Activated T-helper 2 cell treated with anti-CD3 and anti-CD28 coated beads, Interferon-gamma antibody, Interleukin-2, Interleukin-4, amounts not matched to agents 10 μg/mL and 5 μg/mL and 100 μg/mL, durations not matched to agents 14 hours and 24 hours and 36 hours (primary cell): ENCODE measurements around the gene TTC33. TPM values are rescaled to one million over a fixed set of nuclear protein-coding genes. Genes with fewer than 3 reads are reported as not detected.
A peak's percentile ranks its signal among the peaks of the same experiment; 100 is the strongest.

ENCODE experiments used
- DNase-seq: peaks from one replicate; pipeline ENCODE4 v3.0.0; 2021; ENCODE audit warnings: low spot score
- H3K27ac Mint-ChIP-seq: one replicate; pipeline ENCODE4 v1.8.0; 2021; ENCODE audit warnings: mixed read lengths
- H3K27me3 Mint-ChIP-seq: one replicate; pipeline ENCODE4 v1.8.0; 2021; ENCODE audit warnings: low read depth, mixed read lengths
- H3K36me3 Mint-ChIP-seq: one replicate; pipeline ENCODE4 v1.8.0; 2021; ENCODE audit warnings: low read depth, mixed read lengths
- H3K4me1 Mint-ChIP-seq: one replicate; pipeline ENCODE4 v1.8.0; 2021; ENCODE audit warnings: low read depth, mixed read lengths
- H3K4me3 Mint-ChIP-seq: one replicate; pipeline ENCODE4 v1.8.0; 2021; ENCODE audit warnings: low read depth, mild to moderate bottlenecking, moderate library complexity, mixed read lengths
- H3K9me3 Mint-ChIP-seq: one replicate; pipeline ENCODE4 v1.8.0; 2021; ENCODE audit warnings: mixed read lengths
- intact Hi-C: fragments of 100-400 bp; cut with micrococcal nuclease; formaldehyde crosslinking; loops from one replicate; pipeline ENCODE4 v1.15.1; 2023
- total RNA-seq: library from RNA; stranded (reverse); gene quantifications from 2 replicates; pipeline ENCODE4 v1.2.3, GENCODE V29; 2022

The TTC33 gene
- total RNA-seq, 1 donor from 2014 or later: 29.3 TPM

GRCh38 chr5:40775846-40776657 is 20.3 kb upstream of the TTC33 start:
- Mint-ChIP-seq H3K27ac (peak overlapping the region; percentile 51), H3K9me3 (no peaks in the 10 kb centered on the region), H3K36me3 (peaks cover 43% of the 10 kb centered on the region), H3K4me3 (no peak overlapping the region), H3K27me3 (no peaks in the 10 kb centered on the region), H3K4me1 (peaks cover 17% of the 10 kb centered on the region)
- DNase-seq: no peak
- intact Hi-C loops: loop anchor here (2.0 kb wide), 1 partner anchor 21 kb away; no protein-coding TSS in a partner anchor

- Mint-ChIP-seq H3K9me3 (no peaks in the 10 kb centered on the region), H3K36me3 (peaks cover 46% of the 10 kb centered on the region), H3K4me3 (no peak overlapping the region), H3K4me1 (peaks cover 14% of the 10 kb centered on the region), H3K27me3 (no peaks in the 10 kb centered on the region), H3K27ac (peak overlapping the region; percentile 51)
- DNase-seq: no peak
- intact Hi-C loops: no loop called here
Observed at GRCh38 chr5:40775085-40775845, 19.5 kb upstream of the TTC33 start.

GRCh38 chr5:40774623-40775022 is 18.9 kb upstream of the TTC33 start:
- Mint-ChIP-seq H3K4me1 (peaks cover 14% of the 10 kb centered on the region), H3K36me3 (peaks cover 46% of the 10 kb centered on the region), H3K9me3 (no peaks in the 10 kb centered on the region), H3K4me3 (no peak overlapping the region), H3K27ac (no peak overlapping the region), H3K27me3 (no peaks in the 10 kb centered on the region)
- intact Hi-C loops: no loop called here
- DNase-seq: no peak

DNA sequence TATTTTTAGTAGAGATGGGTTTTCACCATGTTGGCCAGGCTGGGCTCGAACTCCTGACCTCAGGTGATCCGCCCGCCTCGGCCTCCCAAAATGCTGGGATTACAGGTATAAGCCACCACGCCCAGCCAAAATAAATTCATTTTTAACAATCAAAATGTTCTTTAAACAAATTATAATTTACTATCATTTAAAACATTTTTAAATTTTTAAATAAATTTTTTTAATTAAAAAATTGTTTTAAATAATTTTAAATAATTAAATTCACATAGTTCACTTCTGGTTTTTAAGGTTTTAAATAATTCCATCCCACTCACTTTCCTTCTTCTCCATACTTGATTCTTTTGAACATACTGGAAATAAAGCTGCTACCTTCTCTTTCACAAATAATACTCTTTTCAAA is 15.0 kb upstream of the TTC33 start:
- Mint-ChIP-seq H3K4me3 (no peak overlapping the region), H3K27ac (no peak overlapping the region), H3K4me1 (peaks cover 9% of the 10 kb centered on the region), H3K27me3 (no peaks in the 10 kb centered on the region), H3K9me3 (no peaks in the 10 kb centered on the region), H3K36me3 (peaks cover 54% of the 10 kb centered on the region)
- intact Hi-C loops: no loop called here
- no peak for DNase-seq

GRCh38 chr5:40762705-40763104 is 6.9 kb upstream of the TTC33 start:
- H3K4me3 Mint-ChIP-seq: no peak overlapping the region
- intact Hi-C loops: no loop called here

DNA sequence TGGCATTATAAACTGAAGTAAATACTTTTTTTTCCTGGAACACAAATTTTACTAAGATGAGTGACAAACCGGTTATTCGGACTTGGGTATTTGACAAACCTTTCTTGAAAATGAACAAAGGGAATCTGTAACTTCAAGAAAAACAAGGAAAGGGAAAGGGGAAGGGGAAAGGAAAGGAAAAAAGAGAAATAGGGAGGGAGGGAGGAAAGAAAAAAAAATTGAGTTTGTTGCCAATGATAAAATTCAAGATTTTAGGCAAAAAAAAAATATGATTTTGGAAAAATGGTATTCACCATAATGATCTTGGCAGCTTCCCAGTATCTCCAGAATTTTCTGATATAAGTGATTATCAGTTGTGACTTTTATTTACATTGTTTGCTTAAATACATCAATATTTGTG is 1.6 kb upstream of the TTC33 start:
- peaks cover 35% of the 10 kb centered on the region for H3K36me3 Mint-ChIP-seq
- intact Hi-C loops: loop anchor here (5.0 to 10.0 kb wide), 3 partner anchors 1045 to 1683 kb away; partner anchors contain the start of gene RICTOR
- no peak overlapping the region for H3K27ac Mint-ChIP-seq
- H3K4me1 Mint-ChIP-seq: no peaks in the 10 kb centered on the region
- no peaks in the 10 kb centered on the region for H3K27me3 Mint-ChIP-seq
- no peak overlapping the region for H3K4me3 Mint-ChIP-seq
- DNase-seq: no peak
- H3K9me3 Mint-ChIP-seq: no peaks in the 10 kb centered on the region

More at GRCh38 chr5:40762705-40763104, 6.9 kb upstream of the TTC33 start:
- no peak overlapping the region for H3K27ac Mint-ChIP-seq
- H3K9me3 Mint-ChIP-seq: no peaks in the 10 kb centered on the region
- peaks cover 60% of the 10 kb centered on the region for H3K36me3 Mint-ChIP-seq
- H3K27me3 Mint-ChIP-seq: no peaks in the 10 kb centered on the region
- DNase-seq: no peak
- peaks cover 4% of the 10 kb centered on the region for H3K4me1 Mint-ChIP-seq

GRCh38 chr5:40755093-40755406 is 711 bp downstream of the TTC33 start:
- H3K4me3 Mint-ChIP-seq: no peak overlapping the region
- H3K27ac Mint-ChIP-seq: no peak overlapping the region
- no peaks in the 10 kb centered on the region for H3K27me3 Mint-ChIP-seq
- no peaks in the 10 kb centered on the region for H3K9me3 Mint-ChIP-seq
- peaks cover 37% of the 10 kb centered on the region for H3K36me3 Mint-ChIP-seq
- H3K4me1 Mint-ChIP-seq: peaks cover 8% of the 10 kb centered on the region
- DNase-seq: peak; percentile 52
- intact Hi-C loops: loop anchor here (1.0 to 10.0 kb wide), 6 partner anchors 43 to 1680 kb away; partner anchors contain the start of genes PRKAA1 and RICTOR

- no peaks in the 10 kb centered on the region for H3K9me3 Mint-ChIP-seq
- H3K4me3 Mint-ChIP-seq: no peak overlapping the region
- no peaks in the 10 kb centered on the region for H3K27me3 Mint-ChIP-seq
- no peak for DNase-seq
- intact Hi-C loops: loop anchor here (1.0 to 10.0 kb wide), 11 partner anchors 19 to 1680 kb away; partner anchors contain the start of genes PRKAA1 and RICTOR
- peaks cover 37% of the 10 kb centered on the region for H3K36me3 Mint-ChIP-seq
- H3K4me1 Mint-ChIP-seq: peaks cover 8% of the 10 kb centered on the region
- no peak overlapping the region for H3K27ac Mint-ChIP-seq
Observed at GRCh38 chr5:40754381-40755092, 1.2 kb downstream of the TTC33 start.

- intact Hi-C loops: no loop called here
- DNase-seq: no peak
- Mint-ChIP-seq H3K27ac (no peak overlapping the region), H3K4me3 (no peak overlapping the region), H3K4me1 (peaks cover 25% of the 10 kb centered on the region), H3K36me3 (peaks cover 53% of the 10 kb centered on the region), H3K9me3 (no peaks in the 10 kb centered on the region), H3K27me3 (no peaks in the 10 kb centered on the region)
Observed at GRCh38 chr5:40746703-40747102, 9.1 kb downstream of the TTC33 start.

- Mint-ChIP-seq H3K27me3 (no peaks in the 10 kb centered on the region), H3K36me3 (peaks cover 62% of the 10 kb centered on the region), H3K27ac (no peak overlapping the region), H3K4me1 (peaks cover 13% of the 10 kb centered on the region), H3K4me3 (no peak overlapping the region), H3K9me3 (peaks cover 17% of the 10 kb centered on the region)
- no peak for DNase-seq
- intact Hi-C loops: no loop called here
Observed at GRCh38 chr5:40743771-40744170, 12.0 kb downstream of the TTC33 start.

DNA sequence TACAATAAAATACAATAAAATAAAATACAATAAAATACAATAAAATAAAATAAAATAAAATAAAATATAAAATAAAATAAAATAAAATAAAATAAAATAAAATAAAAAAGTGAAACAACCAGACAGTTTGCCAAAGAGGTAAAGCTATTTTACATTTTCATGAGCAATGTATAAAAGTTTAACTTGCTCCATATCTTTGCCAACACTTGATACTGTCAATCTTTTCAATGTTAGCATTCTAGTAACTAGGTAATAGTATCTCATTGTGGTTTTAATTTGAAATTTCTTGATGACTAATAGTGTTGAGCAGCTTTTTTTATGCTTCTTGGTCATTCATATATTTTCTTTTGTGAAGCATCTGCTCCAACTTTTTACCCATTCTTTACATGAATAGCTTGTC is 17.3 kb downstream of the TTC33 start:
- Mint-ChIP-seq H3K4me1 (peaks cover 29% of the 10 kb centered on the region), H3K9me3 (peaks cover 17% of the 10 kb centered on the region), H3K36me3 (peaks cover 62% of the 10 kb centered on the region), H3K27me3 (no peaks in the 10 kb centered on the region), H3K27ac (no peak overlapping the region), H3K4me3 (no peak overlapping the region)
- intact Hi-C loops: loop anchor here (5.0 to 10.0 kb wide), 2 partner anchors 251 to 464 kb away; no protein-coding TSS in a partner anchor
- no peak for DNase-seq

DNA sequence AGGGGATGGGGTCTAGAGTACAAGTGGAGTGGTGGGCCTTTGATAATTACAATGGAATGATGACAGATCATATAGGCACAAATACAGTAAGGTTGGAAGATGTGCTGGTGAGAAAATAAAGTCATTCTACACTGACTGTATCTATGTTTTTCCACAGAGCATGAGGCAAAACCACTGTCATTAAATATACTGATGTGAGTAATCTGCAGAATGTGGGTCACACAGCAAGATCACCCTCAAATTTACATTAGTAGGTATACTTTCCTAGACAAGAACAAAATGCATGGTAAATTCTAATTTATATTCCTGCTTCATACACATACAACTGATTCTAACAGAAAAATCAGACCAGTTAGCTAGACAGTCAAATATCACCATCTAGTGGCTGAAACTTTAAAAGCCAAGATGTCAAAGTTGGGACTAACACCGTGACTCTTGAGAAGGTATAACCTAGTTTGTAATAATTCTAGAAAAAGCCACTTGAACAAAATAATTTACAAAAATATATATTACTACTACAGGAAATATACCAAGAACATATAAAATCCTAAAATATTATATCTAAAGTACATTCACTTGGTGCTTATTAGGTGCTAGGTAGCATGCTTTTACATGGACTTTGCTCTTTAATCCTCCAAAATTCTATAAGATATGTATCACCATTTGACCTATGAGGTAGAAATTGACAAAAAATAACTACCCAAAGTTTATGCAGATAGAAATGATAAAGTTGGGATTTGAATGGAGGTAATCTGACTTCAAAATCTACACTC is 19.5 kb downstream of the TTC33 start:
- H3K27ac Mint-ChIP-seq: peak overlapping the region; percentile 17
- no peak for DNase-seq

More for the DNA sequence above, 19.5 kb downstream of the TTC33 start:
- H3K4me1 Mint-ChIP-seq: peaks cover 28% of the 10 kb centered on the region
- no peaks in the 10 kb centered on the region for H3K27me3 Mint-ChIP-seq
- no peak overlapping the region for H3K4me3 Mint-ChIP-seq
- intact Hi-C loops: loop anchor here (1.0 to 10.0 kb wide), 7 partner anchors 48 to 1022 kb away; no protein-coding TSS in a partner anchor
- H3K9me3 Mint-ChIP-seq: peaks cover 15% of the 10 kb centered on the region
- H3K36me3 Mint-ChIP-seq: peaks cover 54% of the 10 kb centered on the region
